SK-N-SH (cell line): ENCODE measurements around the gene CPA4. TPM values are rescaled to one million over a fixed set of nuclear protein-coding genes. Genes with fewer than 3 reads are reported as not detected.

Source experiments
- CTCF ChIA-PET: fragments of 300-600, 350-600 bp; formaldehyde crosslinking; extraction: SDS; loops from one replicate; lab custom pipeline; 2021; lab: Yijun Ruan, JAX
- POLR2A ChIA-PET: fragments of 350-600 bp; sonication (Branson Sonifier 250); formaldehyde crosslinking; extraction: SDS; loops from one replicate; lab custom pipeline; 2020; ENCODE audit warnings: antibody characterized with exemption, inconsistent platforms; lab: Yijun Ruan, JAX
- DNase-seq: peaks from one replicate; pipeline ENCODE4 v3.0.0; 2012
- H2AFZ ChIP-seq: fragments of 200-600 bp; sonication (generic); 2 replicates; pipeline ENCODE4 v1.8.1; 2016; ENCODE audit warnings: antibody characterized with exemption, mild to moderate bottlenecking, low read depth
- H3F3A ChIP-seq: fragments of 200-600 bp; sonication (generic); replicated peaks from 2 replicates; pipeline ENCODE3; 2016; ENCODE audit warnings: antibody characterized with exemption, mild to moderate bottlenecking; ENCODE audit not compliant: insufficient read depth
- H3K27ac ChIP-seq, 2 experiments: fragments of 200-500 bp in 1 of 2; fragments of 200-600 bp in 1 of 2; sonication (Bioruptor generic) in 1 of 2; sonication (generic), shearing (Covaris generic) in 1 of 2; 2 replicates each; pipeline versions ENCODE4 v1.5.1 to v1.6.1; 2014 to 2016; ENCODE audit warnings: low read depth in 2 of 2, inconsistent platforms in 1 of 2, low read length in 1 of 2, mild to moderate bottlenecking in 1 of 2, mixed read lengths in 1 of 2
- H3K27me3 ChIP-seq: fragments of 200-600 bp; sonication (generic), shearing (Covaris generic); 2 replicates; pipeline ENCODE4 v1.6.1; 2016; ENCODE audit warnings: mixed run types; ENCODE audit not compliant: insufficient read depth
- H3K36me3 ChIP-seq, 2 experiments: fragments of 200-500 bp in 1 of 2; fragments of 200-600 bp in 1 of 2; sonication (Bioruptor generic) in 1 of 2; sonication (generic) in 1 of 2; replicated peaks in 1 of 2; 2 replicates each; pipeline versions ENCODE3 to v1.5.1; 2014 to 2016; ENCODE audit warnings: low read length in 1 of 2, mild to moderate bottlenecking in 1 of 2; ENCODE audit not compliant: insufficient read depth in 2 of 2, control insufficient read depth in 1 of 2
- H3K4me1 ChIP-seq, 2 experiments: fragments of 200-500 bp in 1 of 2; fragments of 200-600 bp in 1 of 2; sonication (Bioruptor generic) in 1 of 2; sonication (generic), shearing (Covaris generic) in 1 of 2; 2 replicates each; pipeline versions ENCODE4 v1.5.1 to v1.6.1; 2014 to 2016; ENCODE audit warnings: low read depth in 1 of 2, low read length in 1 of 2, mixed run types in 1 of 2; ENCODE audit not compliant: insufficient read depth in 2 of 2, control insufficient read depth in 1 of 2
- H3K4me2 ChIP-seq: fragments of 200-600 bp; sonication (generic), shearing (Covaris generic); 2 replicates; pipeline ENCODE4 v1.6.1; 2017; ENCODE audit warnings: mixed run types
- H3K4me3 ChIP-seq, 2 experiments: fragments of 200-500 bp in 1 of 2; fragments of 200-600 bp in 1 of 2; sonication (Bioruptor generic) in 1 of 2; sonication (generic), shearing (Covaris generic) in 1 of 2; 2 replicates each; pipeline versions ENCODE4 v1.5.1 to v1.8.1; 2014 to 2016; ENCODE audit warnings: low read depth in 2 of 2, inconsistent platforms in 1 of 2, low read length in 1 of 2, mild to moderate bottlenecking in 1 of 2, mixed read lengths in 1 of 2, moderate library complexity in 1 of 2
- H3K79me2 ChIP-seq: fragments of 200-600 bp; sonication (generic); 2 replicates; pipeline ENCODE4 v1.8.1; 2017; ENCODE audit warnings: mild to moderate bottlenecking; ENCODE audit not compliant: insufficient read depth
- H3K9ac ChIP-seq: fragments of 200-600 bp; sonication (generic); 2 replicates; pipeline ENCODE4 v1.6.1; 2017; ENCODE audit warnings: mixed run types
- H3K9me2 ChIP-seq: fragments of 200-600 bp; sonication (generic); 2 replicates; pipeline ENCODE4 v1.6.1; 2017; ENCODE audit warnings: mixed run types
- H3K9me3 ChIP-seq: fragments of 200-600 bp; sonication (generic); 2 replicates; pipeline ENCODE4 v1.6.1; 2017; ENCODE audit warnings: mixed run types, mild to moderate bottlenecking, moderate library complexity
- H4K20me1 ChIP-seq: fragments of 200-600 bp; sonication (generic); 2 replicates; pipeline ENCODE4 v1.6.1; 2017; ENCODE audit warnings: mild to moderate bottlenecking, mixed run types; ENCODE audit not compliant: insufficient read depth
- EP300 ChIP-seq, 2 experiments: IDR thresholded peaks; 2 replicates each; pipeline versions ENCODE4 v1.4.0 to v1.6.1; 2012; ENCODE audit warnings: borderline replicate concordance in 1 of 2, low read depth in 1 of 2, low read length in 1 of 2
- FOSL2 ChIP-seq: IDR thresholded peaks from 2 replicates; pipeline ENCODE4 v1.4.0; 2012; ENCODE audit warnings: low read depth, mild to moderate bottlenecking, moderate library complexity, borderline replicate concordance
- FOXJ3 ChIP-seq: sonication (generic); formaldehyde crosslinking; IDR thresholded peaks from 2 replicates; pipeline ENCODE4 v1.5.1; 2020; ENCODE audit warnings: mild to moderate bottlenecking, missing genetic modification reagents
- FOXM1 ChIP-seq: IDR thresholded peaks from 2 replicates; pipeline ENCODE4 v1.4.0; 2012; ENCODE audit warnings: low read depth, mild to moderate bottlenecking
- GABPA ChIP-seq: IDR thresholded peaks from 2 replicates; pipeline ENCODE4 v1.4.0; 2012; ENCODE audit warnings: low read depth, mild to moderate bottlenecking
- JUND ChIP-seq: IDR thresholded peaks from 2 replicates; pipeline ENCODE4 v1.4.0; 2012
- NRF1 ChIP-seq: IDR thresholded peaks from 2 replicates; pipeline ENCODE4 v1.6.1; 2012; ENCODE audit warnings: low read depth, mild to moderate bottlenecking, low read length
- POLR2AphosphoS5 ChIP-seq: IDR thresholded peaks from 2 replicates; pipeline ENCODE4 v1.6.1; 2012; ENCODE audit warnings: low read depth, low read length
- RCOR1 ChIP-seq: fragments of 150-350 bp; IDR thresholded peaks from 2 replicates; pipeline ENCODE4 v1.6.1; 2017; ENCODE audit warnings: antibody characterized with exemption, low read length
- SIN3A ChIP-seq: IDR thresholded peaks from 2 replicates; pipeline ENCODE4 v1.6.1; 2012; ENCODE audit warnings: low read depth, mild to moderate bottlenecking, low read length, moderate library complexity, borderline replicate concordance
- SMC3 ChIP-seq: IDR thresholded peaks from 2 replicates; pipeline ENCODE4 v1.6.1; 2012; ENCODE audit warnings: low read depth, low read length, improper control_type of control experiment
- TAF1 ChIP-seq: IDR thresholded peaks from 2 replicates; pipeline ENCODE4 v1.6.1; 2012; ENCODE audit warnings: low read depth, mild to moderate bottlenecking, low read length, moderate library complexity, borderline replicate concordance
- TCF12 ChIP-seq: IDR thresholded peaks from 2 replicates; pipeline ENCODE4 v1.4.0; 2012
- TEAD4 ChIP-seq: IDR thresholded peaks from 2 replicates; pipeline ENCODE4 v1.4.0; 2012; ENCODE audit warnings: mild to moderate bottlenecking, borderline replicate concordance; ENCODE audit not compliant: insufficient read depth
- ZBTB33 ChIP-seq: IDR thresholded peaks from 2 replicates; pipeline ENCODE4 v1.4.0; 2012; ENCODE audit warnings: low read depth, borderline replicate concordance
- WGBS: methylation state at CpG from one replicate; pipeline ENCODE4 v1.1.6; 2017; ENCODE audit warnings: low lambda C conversion rate; 5-methylcytosine and 5-hydroxymethylcytosine counted together
- polyA plus RNA-seq, 3 experiments: library from polyadenylated mRNA; depleted of rRNA; stranded (reverse); fragments of >200 nt; gene quantifications; 2 replicates each; pipeline ENCODE4 v1.2.3, GENCODE V29; 2012
- TF ChIP-seq, protein P1 (sequence below): fragments of 200-600 bp; sonication (generic); IDR thresholded peaks from 2 replicates; pipeline ENCODE4 v1.6.1; 2017; ENCODE audit warnings: antibody characterized with exemption, mild to moderate bottlenecking, moderate library complexity

CPA4 gene
- polyA plus RNA-seq, 1 of the 3 experiments (the other 2 are of a cell fraction) = 176 TPM

DNA sequence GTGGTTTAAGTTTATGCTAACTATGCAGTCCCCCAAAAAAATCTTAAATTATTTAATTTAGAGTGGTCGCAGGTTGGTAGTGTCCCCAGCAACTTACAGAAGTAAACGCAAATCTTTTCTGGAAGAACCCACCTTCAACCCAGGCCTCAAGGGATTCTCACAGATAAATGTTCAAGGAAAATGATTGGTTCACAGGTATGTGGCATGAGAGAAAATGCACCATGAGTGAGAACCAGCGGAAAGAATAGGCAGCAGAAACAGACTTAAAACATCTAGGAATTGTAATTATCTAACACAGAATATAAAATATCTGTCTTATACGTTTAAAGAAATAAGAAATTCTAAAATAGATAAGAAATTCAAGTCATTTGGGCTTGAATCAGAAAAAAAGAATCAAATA, 48.9 kb downstream of the CPA4 start:
- H3K4me3 ChIP-seq = no peak overlapping the region
- ChIA-PET CTCF (no interaction called here), POLR2A (no interaction called here)
- no peaks in the 10 kb centered on the region for H3K9me3 ChIP-seq
- H3K4me2 ChIP-seq = no peak overlapping the region
- H3K9ac ChIP-seq = no peak overlapping the region
- no peaks in the 10 kb centered on the region for H3F3A ChIP-seq
- no peak overlapping the region for H3K27ac ChIP-seq
- no peaks in the 10 kb centered on the region for H3K27me3 ChIP-seq
- no peaks in the 10 kb centered on the region for H3K36me3 ChIP-seq
- no peaks in the 10 kb centered on the region for H3K79me2 ChIP-seq
- DNase-seq = no peak
- TF ChIP-seq NRF1 = no peak
- TF ChIP-seq TEAD4 = no peak
- 77% methylated on average over 4 of the region's 4 CpGs for WGBS
- H3K4me1 ChIP-seq = no peaks in the 10 kb centered on the region; a peak in 1 of 4 replicates
- H2AFZ ChIP-seq = no peak overlapping the region
- no peaks in the 10 kb centered on the region for H4K20me1 ChIP-seq
- no peaks in the 10 kb centered on the region for H3K9me2 ChIP-seq

DNA sequence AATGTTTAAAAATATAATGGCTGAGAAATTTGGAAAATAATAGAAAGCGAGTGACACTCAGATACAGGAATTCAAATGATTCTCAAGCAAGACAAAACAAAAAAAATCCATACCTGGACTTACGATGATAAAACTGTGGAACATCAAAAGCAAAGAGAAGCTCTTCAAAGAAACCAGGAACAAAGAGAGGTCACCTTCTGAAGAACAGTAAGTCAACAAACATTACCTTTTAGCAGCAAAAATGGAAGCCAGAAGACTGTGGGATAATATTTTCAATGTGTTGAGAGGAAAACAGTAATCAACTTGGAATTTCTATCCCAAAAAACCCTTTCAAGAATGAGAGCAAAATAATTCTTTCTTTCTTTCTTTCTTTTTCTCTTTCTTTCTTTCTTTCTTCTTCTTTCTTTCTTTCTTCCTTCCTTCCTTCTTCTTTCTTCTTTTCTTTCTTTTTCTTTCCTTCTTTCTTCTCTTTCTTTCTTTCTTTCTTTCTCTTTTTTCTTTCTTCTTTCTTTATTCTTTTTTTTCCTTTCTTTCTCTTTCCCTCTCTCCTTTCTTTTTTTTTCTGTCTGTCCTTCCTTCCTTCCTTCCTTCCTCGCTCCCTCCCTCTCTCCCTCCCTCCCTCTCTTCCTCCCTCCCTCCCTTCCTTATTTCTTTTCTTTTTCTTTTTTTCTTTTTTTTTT, 49.9 kb downstream of the CPA4 start:
- TF ChIP-seq TCF12 (peak; percentile 54; the same call in 1 of the 2 replicates), SMC3 (no peak)
- H3K27ac ChIP-seq = peak overlapping the region in 1 of 2 experiments; percentile 12; a peak in 1 of 4 replicates
- H3K9me2 ChIP-seq = no peaks in the 10 kb centered on the region
- no peaks in the 10 kb centered on the region for H3K27me3 ChIP-seq
- H2AFZ ChIP-seq = peak overlapping the region; percentile 5; the same call in 1 of the 2 replicates
- no peaks in the 10 kb centered on the region for H3K9me3 ChIP-seq
- no peaks in the 10 kb centered on the region for H3K36me3 ChIP-seq
- no peaks in the 10 kb centered on the region for H3F3A ChIP-seq
- no peaks in the 10 kb centered on the region for H4K20me1 ChIP-seq
- no peak overlapping the region for H3K4me3 ChIP-seq
- CTCF ChIA-PET = interaction anchor here (1.0 kb wide), 1 partner anchor 21 kb away, joined by 3 read pairs; no protein-coding TSS in a partner anchor
- H3K9ac ChIP-seq = no peak overlapping the region
- no peaks in the 10 kb centered on the region; a peak in 1 of 4 replicates for H3K4me1 ChIP-seq
- H3K4me2 ChIP-seq = no peak overlapping the region
- DNase-seq = no peak
- no peaks in the 10 kb centered on the region for H3K79me2 ChIP-seq
- 87% methylated on average over 3 of the region's 3 CpGs for WGBS
- POLR2A ChIA-PET = no interaction called here

DNA sequence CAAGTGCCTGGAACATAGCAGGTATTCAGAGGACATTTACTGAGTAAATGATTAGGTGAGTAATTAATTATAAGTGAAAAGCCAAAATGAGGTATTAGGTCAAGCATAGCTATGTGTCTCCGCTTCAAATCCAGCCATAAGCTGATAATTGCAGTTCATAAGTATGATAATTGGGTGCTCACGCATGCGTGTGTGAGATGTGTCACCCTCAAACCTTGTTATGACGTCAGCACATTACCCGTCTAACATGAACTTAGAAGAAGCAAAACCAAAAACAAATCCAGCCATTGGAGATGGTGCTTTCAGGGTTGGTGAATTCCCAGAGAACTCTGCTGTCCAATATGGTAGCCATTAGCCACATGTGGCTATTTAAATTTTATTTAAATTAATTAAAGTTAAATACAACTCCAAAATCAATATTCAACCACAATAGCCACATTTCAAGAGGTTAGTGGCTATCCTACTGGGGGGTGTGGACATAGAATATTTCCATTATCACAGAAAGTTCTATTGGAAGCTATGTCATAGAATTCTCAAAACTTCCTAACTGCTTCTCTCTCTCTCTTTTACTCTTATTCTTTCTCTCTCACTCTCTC, 51.4 kb downstream of the CPA4 start, which contains the start of gene CPA5:
TSS of gene CPA5 (plus strand) at position 546 of the 596 bp plus-strand sequence. CDS start 1,670 bp downstream, outside the sequence.
- Histone ChIP-seq H2AFZ (no peak within 1 kb of the TSS), H3K9ac (no peak within 1 kb of the TSS), H3K79me2 (no peaks in the 10 kb centered on the region), H3K4me1 (no peaks in the 10 kb centered on the region; a peak in 1 of 4 replicates), H3K27ac (no peak within 1 kb of the TSS), H3K4me2 (no peak within 1 kb of the TSS), H3F3A (no peaks in the 10 kb centered on the region), H3K27me3 (no peaks in the 10 kb centered on the region), H3K9me3 (no peaks in the 10 kb centered on the region), H3K4me3 (no peak within 1 kb of the TSS), H3K9me2 (no peaks in the 10 kb centered on the region), H4K20me1 (no peaks in the 10 kb centered on the region), H3K36me3 (no peaks in the 10 kb centered on the region)
- POLR2A ChIA-PET = no interaction called here
- TF ChIP-seq JUND (no peak), ZBTB33 (no peak), GABPA (no peak), SIN3A (no peak), RCOR1 (no peak), FOXJ3 (CRISPR knock-in tag) (no peak), EP300 (IDR thresholded peaks at IDR 0.05; ENCODE audit: borderline replicate concordance in 1 of 2, low read depth in 1 of 2, low read length in 1 of 2) (no peak), FOSL2 (no peak), FOXM1 (no peak), TAF1 (no peak), POLR2AphosphoS5 (no peak)
- TF ChIP-seq, protein P1, sequence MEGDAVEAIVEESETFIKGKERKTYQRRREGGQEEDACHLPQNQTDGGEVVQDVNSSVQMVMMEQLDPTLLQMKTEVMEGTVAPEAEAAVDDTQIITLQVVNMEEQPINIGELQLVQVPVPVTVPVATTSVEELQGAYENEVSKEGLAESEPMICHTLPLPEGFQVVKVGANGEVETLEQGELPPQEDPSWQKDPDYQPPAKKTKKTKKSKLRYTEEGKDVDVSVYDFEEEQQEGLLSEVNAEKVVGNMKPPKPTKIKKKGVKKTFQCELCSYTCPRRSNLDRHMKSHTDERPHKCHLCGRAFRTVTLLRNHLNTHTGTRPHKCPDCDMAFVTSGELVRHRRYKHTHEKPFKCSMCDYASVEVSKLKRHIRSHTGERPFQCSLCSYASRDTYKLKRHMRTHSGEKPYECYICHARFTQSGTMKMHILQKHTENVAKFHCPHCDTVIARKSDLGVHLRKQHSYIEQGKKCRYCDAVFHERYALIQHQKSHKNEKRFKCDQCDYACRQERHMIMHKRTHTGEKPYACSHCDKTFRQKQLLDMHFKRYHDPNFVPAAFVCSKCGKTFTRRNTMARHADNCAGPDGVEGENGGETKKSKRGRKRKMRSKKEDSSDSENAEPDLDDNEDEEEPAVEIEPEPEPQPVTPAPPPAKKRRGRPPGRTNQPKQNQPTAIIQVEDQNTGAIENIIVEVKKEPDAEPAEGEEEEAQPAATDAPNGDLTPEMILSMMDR = no peak
- DNase-seq = no peak
- CTCF ChIA-PET = no interaction called here
- WGBS = 91% methylated on average over 5 of the region's 5 CpGs
